ENCODE results near the gene KDF1. TPM values are rescaled to one million over a fixed set of nuclear protein-coding genes. Genes with fewer than 3 reads are reported as not detected.

KDF1 gene
- total and polyA plus RNA-seq, 2 donors (not counting 3 experiments of a cell fraction or from before 2014, with no cell fraction given), result not detected

DNA sequence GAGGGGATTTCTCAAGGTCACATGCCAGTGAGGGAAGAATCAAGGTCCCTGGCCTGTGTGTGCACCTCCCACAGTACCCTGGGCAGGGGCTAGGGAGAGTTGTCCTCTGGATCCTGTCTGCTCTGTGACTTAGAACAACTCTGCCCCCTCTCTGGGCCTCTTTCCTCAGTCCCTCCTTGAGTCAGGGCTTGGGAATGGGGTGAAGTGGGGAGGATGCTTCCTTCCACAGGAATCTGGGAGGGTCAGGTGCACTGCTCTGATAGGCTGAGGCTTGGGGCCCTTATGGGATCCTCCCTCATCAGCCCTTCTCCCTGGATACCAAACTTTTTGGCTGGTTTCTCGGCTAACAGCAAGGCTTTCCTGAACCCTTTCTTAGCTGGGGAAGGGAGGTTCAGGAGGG, 35.8 kb upstream of the KDF1 start:
- no peak for TF ChIP-seq FOS (IDR thresholded peaks at IDR 0.05; ENCODE audit: borderline replicate concordance, insufficient read depth, low read length)
- TF ChIP-seq, protein P1, sequence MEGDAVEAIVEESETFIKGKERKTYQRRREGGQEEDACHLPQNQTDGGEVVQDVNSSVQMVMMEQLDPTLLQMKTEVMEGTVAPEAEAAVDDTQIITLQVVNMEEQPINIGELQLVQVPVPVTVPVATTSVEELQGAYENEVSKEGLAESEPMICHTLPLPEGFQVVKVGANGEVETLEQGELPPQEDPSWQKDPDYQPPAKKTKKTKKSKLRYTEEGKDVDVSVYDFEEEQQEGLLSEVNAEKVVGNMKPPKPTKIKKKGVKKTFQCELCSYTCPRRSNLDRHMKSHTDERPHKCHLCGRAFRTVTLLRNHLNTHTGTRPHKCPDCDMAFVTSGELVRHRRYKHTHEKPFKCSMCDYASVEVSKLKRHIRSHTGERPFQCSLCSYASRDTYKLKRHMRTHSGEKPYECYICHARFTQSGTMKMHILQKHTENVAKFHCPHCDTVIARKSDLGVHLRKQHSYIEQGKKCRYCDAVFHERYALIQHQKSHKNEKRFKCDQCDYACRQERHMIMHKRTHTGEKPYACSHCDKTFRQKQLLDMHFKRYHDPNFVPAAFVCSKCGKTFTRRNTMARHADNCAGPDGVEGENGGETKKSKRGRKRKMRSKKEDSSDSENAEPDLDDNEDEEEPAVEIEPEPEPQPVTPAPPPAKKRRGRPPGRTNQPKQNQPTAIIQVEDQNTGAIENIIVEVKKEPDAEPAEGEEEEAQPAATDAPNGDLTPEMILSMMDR (IDR thresholded peaks at IDR 0.05; ENCODE audit: extremely low read depth in 1 of 2, insufficient read depth in 1 of 2, low read depth in 1 of 2, low read length in 2 of 2), result no peak
- TF ChIP-seq MYC (IDR thresholded peaks at IDR 0.05; ENCODE audit: low read depth, low read length), result no peak
- TF ChIP-seq GATA2 (IDR thresholded peaks at IDR 0.05; ENCODE audit: insufficient read depth, insufficient read length, low read depth, low read length), result no peak
- TF ChIP-seq, protein P2, sequence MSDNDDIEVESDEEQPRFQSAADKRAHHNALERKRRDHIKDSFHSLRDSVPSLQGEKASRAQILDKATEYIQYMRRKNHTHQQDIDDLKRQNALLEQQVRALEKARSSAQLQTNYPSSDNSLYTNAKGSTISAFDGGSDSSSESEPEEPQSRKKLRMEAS (IDR thresholded peaks at IDR 0.05; ENCODE audit: insufficient read depth, insufficient read length), result no peak
- TF ChIP-seq POLR2AphosphoS5 (IDR thresholded peaks at IDR 0.05; ENCODE audit: insufficient read depth, low read depth, low read length), result no peak
- TF ChIP-seq JUN (IDR thresholded peaks at IDR 0.05; ENCODE audit: borderline replicate concordance, insufficient read depth, insufficient read length, low read depth), result no peak
- TF ChIP-seq EZH2 (IDR thresholded peaks at IDR 0.05; ENCODE audit: borderline replicate concordance, low read depth, low read length, severe bottlenecking), result no peak
- TF ChIP-seq POLR2A (IDR thresholded peaks at IDR 0.05; ENCODE audit: low read depth, low read length), result no peak
- no peaks in the 10 kb centered on the region for H3K27me3 ChIP-seq (ENCODE audit: control insufficient read depth in 2 of 2, insufficient read depth in 2 of 2, low read length in 2 of 2)
- no peaks in the 10 kb centered on the region for H3K36me3 ChIP-seq (ENCODE audit: control insufficient read depth in 2 of 2, extremely low read depth in 1 of 2, insufficient read depth in 2 of 2, low read length in 2 of 2)
- H2AFZ ChIP-seq (ENCODE audit: low read depth, low read length), result no peak overlapping the region
- dilution Hi-C loops (cut with MboI; ENCODE audit: extremely low pct_ligation_motif_present, low sequenced_read_pairs), result no loop called here
- H3K9ac ChIP-seq (replicated peaks; ENCODE audit: extremely low read depth, insufficient read depth, low read length), result no peak overlapping the region
- ChIA-PET POLR2A (no interaction called here), CTCF (interaction anchor here (1.2 to 9.2 kb wide), 11 partner anchors 10 to 288 kb away, joined by 3 to 181 read pairs (median 10); no protein-coding TSS in a partner anchor)
- H3K9me1 ChIP-seq (replicated peaks; ENCODE audit: control insufficient read depth, extremely low read depth, insufficient read depth, low read length), result no peaks in the 10 kb centered on the region
- H3K27ac ChIP-seq (ENCODE audit: insufficient read depth, low read depth, low read length), result no peak overlapping the region
- H3K9me3 ChIP-seq (replicated peaks; ENCODE audit: control insufficient read depth, insufficient read depth, low read length), result no peaks in the 10 kb centered on the region
- BruUV-seq (replicated peaks), result no TSS peak
- intact Hi-C loops (cut with micrococcal nuclease), result loop anchor here (2.0 to 5.0 kb wide), 3 partner anchors 17 to 286 kb away; partner anchors contain the start of genes TENT5B and WDTC1
- H3K4me2 ChIP-seq (ENCODE audit: insufficient read depth, low read length), result no peak overlapping the region
- no peak for DNase-seq (ENCODE audit: low read depth, low spot score)
- H3K4me1 ChIP-seq (ENCODE audit: control insufficient read depth, extremely low read depth, insufficient read depth, low read length), result peaks cover 47% of the 10 kb centered on the region
- FAIRE-seq, result no peak
- no peak overlapping the region for H3K4me3 ChIP-seq (replicated peaks in 1 of 3; ENCODE audit: insufficient read depth in 1 of 3, low read depth in 1 of 3, low read length in 3 of 3)
- H3K79me2 ChIP-seq (ENCODE audit: control insufficient read depth, insufficient read depth, low read length), result peaks cover 17% of the 10 kb centered on the region
- no peaks in the 10 kb centered on the region for H4K20me1 ChIP-seq (replicated peaks; ENCODE audit: control insufficient read depth, extremely low read depth, insufficient read depth, low read length)

Data from endothelial cell of umbilical vein (primary cell).